Raji (cell line): ENCODE results near the gene POGZ.

Source experiments
- POLR2A ChIP-seq: IDR thresholded peaks from 2 replicates; pipeline ENCODE4 v1.6.1; 2011; ENCODE audit warnings: low read depth, low read length, control low read depth; ENCODE audit not compliant: insufficient read depth

Gene POGZ

GRCh38 chr1:151459331-151460046 lies at the start of gene POGZ:
POGZ (minus strand) TSS chr1:151459494; CDS start chr1:151442204, 17,290 bp downstream.
- TF ChIP-seq POLR2A: peak; percentile 65

- TF ChIP-seq POLR2A: no peak
Measured at GRCh38 chr1:151508833-151509232, 49.5 kb upstream of the POGZ start.

GRCh38 chr1:151504759-151505158 lies 45.5 kb upstream of the POGZ start:
- TF ChIP-seq POLR2A: no peak

- TF ChIP-seq POLR2A: no peak
Measured at GRCh38 chr1:151504252-151504651, 45.0 kb upstream of the POGZ start.

GRCh38 chr1:151502859-151503780 lies 43.8 kb upstream of the POGZ start:
- TF ChIP-seq POLR2A: no peak

GRCh38 chr1:151502035-151502700 lies 42.9 kb upstream of the POGZ start:
- no peak for TF ChIP-seq POLR2A

- no peak for TF ChIP-seq POLR2A
Measured at GRCh38 chr1:151501474-151501873, 42.2 kb upstream of the POGZ start.

- no peak for TF ChIP-seq POLR2A
Measured at GRCh38 chr1:151499930-151500329, 40.6 kb upstream of the POGZ start.

GRCh38 chr1:151499365-151499764 lies 40.1 kb upstream of the POGZ start:
- no peak for TF ChIP-seq POLR2A

- no peak for TF ChIP-seq POLR2A
Measured at GRCh38 chr1:151495316-151495715, 36.0 kb upstream of the POGZ start.

- TF ChIP-seq POLR2A: no peak
Measured at GRCh38 chr1:151494741-151495281, 35.5 kb upstream of the POGZ start.

GRCh38 chr1:151493042-151493441 lies 33.7 kb upstream of the POGZ start:
- TF ChIP-seq POLR2A: no peak

GRCh38 chr1:151492120-151492519 lies 32.8 kb upstream of the POGZ start:
- TF ChIP-seq POLR2A: no peak

- no peak for TF ChIP-seq POLR2A
Measured at GRCh38 chr1:151491641-151492040, 32.3 kb upstream of the POGZ start.

- no peak for TF ChIP-seq POLR2A
Measured at GRCh38 chr1:151486557-151486956, 27.3 kb upstream of the POGZ start.
